H1 (cell line): ENCODE measurements around the gene EPHA2. TPM values are rescaled to one million over a fixed set of nuclear protein-coding genes. Genes with fewer than 3 reads are reported as not detected.

Experiments
- CTCF ChIA-PET: fragments of 300-600 bp; sonication (Branson Sonifier 250); formaldehyde crosslinking; loops from one replicate; lab custom pipeline; 2021; ENCODE audit not compliant: partially characterized antibody; lab: Charles Lee
- POLR2A ChIA-PET: fragments of 300-600 bp; sonication (Branson Sonifier 250); formaldehyde crosslinking; loops from one replicate; lab custom pipeline; 2021; ENCODE audit warnings: inconsistent platforms; ENCODE audit not compliant: partially characterized antibody; lab: Charles Lee
- DNase-seq, 2 experiments: peaks; one replicate each; pipeline versions ENCODE4 v3.0.0 to v3.0.0-alpha.2; 2010 to 2022; ENCODE audit warnings: low spot score in 2 of 2, low read depth in 1 of 2, mixed read lengths in 1 of 2
- FAIRE-seq: peaks from 2 replicates; lab custom pipeline; 2011; peaks lifted over from hg19 to GRCh38; lab: Jason Lieb, UNC
- H2AFZ ChIP-seq: 2 replicates; pipeline ENCODE4 v1.8.1; 2012; ENCODE audit warnings: low read length, inconsistent platforms
- H2AK5ac ChIP-seq: 2 replicates; pipeline ENCODE4 v1.6.1; 2013; ENCODE audit warnings: low read depth, low read length
- H2BK120ac ChIP-seq: replicated peaks from 2 replicates; pipeline ENCODE3; 2013; ENCODE audit warnings: low read depth, low read length, inconsistent platforms
- H2BK12ac ChIP-seq: 2 replicates; pipeline ENCODE4 v1.6.1; 2013; ENCODE audit warnings: low read depth, low read length
- H2BK15ac ChIP-seq: 2 replicates; pipeline ENCODE4 v1.6.1; 2013; ENCODE audit warnings: low read length
- H2BK20ac ChIP-seq: 2 replicates; pipeline ENCODE4 v1.6.1; 2013; ENCODE audit warnings: low read length
- H2BK5ac ChIP-seq: 2 replicates; pipeline ENCODE4 v1.6.1; 2013; ENCODE audit warnings: low read depth, low read length
- H3K14ac ChIP-seq: 2 replicates; pipeline ENCODE4 v1.6.1; 2013; ENCODE audit warnings: inconsistent platforms; ENCODE audit not compliant: insufficient read length
- H3K18ac ChIP-seq: 2 replicates; pipeline ENCODE4 v1.6.1; 2013; ENCODE audit warnings: low read length; ENCODE audit errors: extremely low read depth
- H3K23ac ChIP-seq: 2 replicates; pipeline ENCODE4 v1.6.1; 2013; ENCODE audit warnings: inconsistent platforms; ENCODE audit not compliant: insufficient read length
- H3K23me2 ChIP-seq: 2 replicates; pipeline ENCODE4 v1.6.1; 2013; ENCODE audit warnings: low read depth, low read length
- H3K27ac ChIP-seq: 2 replicates; pipeline ENCODE4 v1.6.1; 2011; ENCODE audit warnings: low read depth, low read length, inconsistent platforms
- H3K27me3 ChIP-seq, 4 experiments: replicated peaks in 1 of 4; 1 replicate in 1 of 4; 2 replicates in 3 of 4; pipeline versions ENCODE4 v1.6.1 to v1.8.1; 2011 to 2013; ENCODE audit warnings: low read length in 3 of 4, mild to moderate bottlenecking in 3 of 4, inconsistent platforms in 2 of 4, mixed read lengths in 2 of 4, moderate library complexity in 1 of 4; ENCODE audit not compliant: control insufficient read depth in 3 of 4, insufficient read depth in 3 of 4; ENCODE audit errors: extremely low read depth in 1 of 4
- H3K36me3 ChIP-seq, 4 experiments: 2 replicates each; pipeline versions ENCODE4 v1.6.1 to v1.8.1; 2011 to 2013; ENCODE audit warnings: mild to moderate bottlenecking in 4 of 4, low read length in 3 of 4, moderate library complexity in 2 of 4, control low read depth in 1 of 4, inconsistent platforms in 1 of 4; ENCODE audit not compliant: insufficient read depth in 4 of 4, control insufficient read depth in 2 of 4
- H3K4ac ChIP-seq: replicated peaks from 2 replicates; pipeline ENCODE3; 2013; ENCODE audit warnings: low read length, low read depth, mixed read lengths, inconsistent platforms; ENCODE audit not compliant: insufficient read length
- H3K4me1 ChIP-seq, 4 experiments: replicated peaks in 1 of 4; 1 replicate in 1 of 4; 2 replicates in 3 of 4; pipeline versions ENCODE4 v1.6.1 to v1.8.1; 2011 to 2013; ENCODE audit warnings: low read length in 3 of 4, inconsistent platforms in 2 of 4, mixed read lengths in 1 of 4; ENCODE audit not compliant: insufficient read depth in 4 of 4, control insufficient read depth in 3 of 4
- H3K4me2 ChIP-seq, 2 experiments: 2 replicates each; pipeline versions ENCODE4 v1.6.1 to v1.8.1; 2011 to 2013; ENCODE audit warnings: low read depth in 2 of 2, low read length in 2 of 2, control low read depth in 1 of 2, inconsistent platforms in 1 of 2, mild to moderate bottlenecking in 1 of 2; ENCODE audit not compliant: insufficient read depth in 1 of 2
- H3K4me3 ChIP-seq, 4 experiments: fragments of 200-600, 300-600 bp in 1 of 4; sonication (generic), shearing (Covaris generic), sonication (Bioruptor Twin) in 1 of 4; 2 replicates each; pipeline versions ENCODE4 v1.5.1 to v1.8.1; 2011 to 2016; ENCODE audit warnings: low read length in 4 of 4, low read depth in 3 of 4, control low read depth in 2 of 4, inconsistent platforms in 2 of 4, mild to moderate bottlenecking in 2 of 4, mixed read lengths in 1 of 4, moderate library complexity in 1 of 4; ENCODE audit not compliant: insufficient read depth in 2 of 4; ENCODE audit errors: extremely low read depth in 1 of 4
- H3K56ac ChIP-seq: replicated peaks from 2 replicates; pipeline ENCODE3; 2013; ENCODE audit warnings: low read depth, mild to moderate bottlenecking, mixed read lengths, low read length, inconsistent platforms; ENCODE audit not compliant: insufficient read length
- H3K79me1 ChIP-seq: 2 replicates; pipeline ENCODE4 v1.6.1; 2013; ENCODE audit warnings: low read depth, low read length, control low read depth
- H3K79me2 ChIP-seq, 2 experiments: 2 replicates each; pipeline versions ENCODE4 v1.6.1 to v1.8.1; 2012 to 2013; ENCODE audit warnings: low read length in 2 of 2, mild to moderate bottlenecking in 2 of 2, inconsistent platforms in 1 of 2; ENCODE audit not compliant: insufficient read depth in 2 of 2, control insufficient read depth in 1 of 2
- H3K9ac ChIP-seq, 4 experiments: replicated peaks in 1 of 4; 1 replicate in 1 of 4; 2 replicates in 3 of 4; pipeline versions ENCODE4 v1.6.1 to v1.8.1; 2011 to 2013; ENCODE audit warnings: low read depth in 3 of 4, low read length in 3 of 4, control low read depth in 2 of 4, mild to moderate bottlenecking in 2 of 4, moderate library complexity in 2 of 4, inconsistent platforms in 1 of 4; ENCODE audit errors: extremely low read depth in 1 of 4
- H3K9me3 ChIP-seq, 2 experiments: 2 replicates each; pipeline versions ENCODE4 v1.6.1 to v1.8.1; 2012 to 2013; ENCODE audit warnings: mild to moderate bottlenecking in 2 of 2, moderate library complexity in 2 of 2, control low read depth in 1 of 2, inconsistent platforms in 1 of 2, low read depth in 1 of 2, low read length in 1 of 2, mixed read lengths in 1 of 2; ENCODE audit not compliant: insufficient read depth in 2 of 2
- H4K20me1 ChIP-seq, 2 experiments: replicated peaks in 1 of 2; 2 replicates each; pipeline versions ENCODE3 to v1.8.1; 2011 to 2013; ENCODE audit warnings: inconsistent platforms in 2 of 2, low read length in 2 of 2, mild to moderate bottlenecking in 1 of 2; ENCODE audit not compliant: insufficient read depth in 2 of 2, control insufficient read depth in 1 of 2
- H4K5ac ChIP-seq: 2 replicates; pipeline ENCODE4 v1.6.1; 2013; ENCODE audit warnings: low read length, low read depth, mixed read lengths, inconsistent platforms; ENCODE audit not compliant: insufficient read length
- H4K8ac ChIP-seq: 2 replicates; pipeline ENCODE4 v1.8.0; 2013; ENCODE audit warnings: mild to moderate bottlenecking, moderate library complexity, low read length, inconsistent platforms; ENCODE audit not compliant: insufficient read depth; ENCODE audit errors: extremely low read depth
- H4K91ac ChIP-seq: replicated peaks from 2 replicates; pipeline ENCODE3; 2013; ENCODE audit warnings: low read length, mixed read lengths, inconsistent platforms; ENCODE audit not compliant: insufficient read length
- USF2 ChIP-seq: IDR thresholded peaks from 2 replicates; pipeline ENCODE4 v1.6.1; 2011; ENCODE audit warnings: low read length, improper control_type of control experiment
- WGBS, 2 experiments: shearing (Covaris generic) in 1 of 2; methylation state at CpG; one replicate each; pipeline versions ENCODE4 v1.1.6 to v1.1.7; 2013 to 2015; ENCODE audit warnings: low lambda C conversion rate in 2 of 2, mixed read lengths in 2 of 2, inconsistent platforms in 1 of 2, low coverage in 1 of 2, missing lambda C conversion rate in 1 of 2; ENCODE audit not compliant: insufficient replicate concordance in 2 of 2, insufficient coverage in 1 of 2, insufficient read length in 1 of 2; ENCODE audit errors: extremely low coverage in 1 of 2, missing lambda C conversion rate in 1 of 2; 5-methylcytosine and 5-hydroxymethylcytosine counted together
- polyA plus RNA-seq, 7 experiments: library from polyadenylated mRNA; depleted of rRNA in 3 of 7; stranded (reverse) in 5 of 7; unstranded in 2 of 7; fragments of >200 nt in 5 of 7; fragments of 200-250 nt in 2 of 7; gene quantifications; 1 replicate in 5 of 7; 2 replicates in 1 of 7; 4 replicates in 1 of 7; pipeline versions ENCODE4 v1.2.1 to v1.2.3, GENCODE V29; 2011 to 2013; ENCODE audit warnings: missing spikeins in 2 of 7, mixed read lengths in 2 of 7
- total RNA-seq: library from RNA; stranded (reverse); fragmentation: NEBNext Ultra II Directional; extraction: Animal tissue kit (Norgen Biotek cat#: 25700); gene quantifications from 2 replicates; pipeline ENCODE4 v1.2.1, GENCODE V29; 2021

EPHA2 gene
- total and polyA plus RNA-seq, 2 of the 8 experiments (the other 6 are each of a cell fraction or from before 2014, with no cell fraction given) = 26.8 to 33.6 TPM

- WGBS, 2 experiments = 98% methylated on average over 5 of the region's 5 CpGs; no CpG with 5 or more reads in 1 of the 2 experiments
- H3K18ac ChIP-seq = no peak overlapping the region
- H2BK5ac ChIP-seq = no peak overlapping the region
- no peak for TF ChIP-seq USF2
- DNase-seq (no peak), FAIRE-seq (no peak)
- no peaks in the 10 kb centered on the region for H3K79me1 ChIP-seq
- no peak overlapping the region for H3K56ac ChIP-seq
- H3K27ac ChIP-seq = no peak overlapping the region
- H3K4me1 ChIP-seq = peaks cover 0 to 6% (median 4%) of the 10 kb centered on the region in 4 experiments; a peak in 3 of 7 replicates
- no peaks in the 10 kb centered on the region for H3K23me2 ChIP-seq
- H2BK15ac ChIP-seq = no peak overlapping the region
- no peaks in the 10 kb centered on the region for H3K27me3 ChIP-seq
- H4K91ac ChIP-seq = no peak overlapping the region
- H2BK20ac ChIP-seq = no peak overlapping the region
- peak overlapping the region; percentile 79; the same call in 1 of the 2 replicates for H4K8ac ChIP-seq
- H3K79me2 ChIP-seq = no peaks in the 10 kb centered on the region
- H2AFZ ChIP-seq = no peak overlapping the region
- CTCF ChIA-PET = interaction anchor here (0.9 to 21.9 kb wide), 21 partner anchors 9 to 279 kb away, joined by 3 to 569 read pairs (median 12); partner anchors contain the start of genes CPLANE2, EPHA2, FAM131C and FBXO42
- H3K4me2 ChIP-seq = no peak overlapping the region
- H2AK5ac ChIP-seq = no peak overlapping the region
- no peak overlapping the region for H2BK120ac ChIP-seq
- H3K4ac ChIP-seq = no peak overlapping the region
- no peak overlapping the region for H3K4me3 ChIP-seq
- H3K9ac ChIP-seq = no peak overlapping the region
- no peaks in the 10 kb centered on the region for H3K36me3 ChIP-seq
- H3K9me3 ChIP-seq = no peaks in the 10 kb centered on the region
- POLR2A ChIA-PET = interaction anchor here (1.0 to 2.7 kb wide), 5 partner anchors 38 to 107 kb away, joined by 3 to 10 read pairs (median 5); partner anchors contain the start of gene EPHA2
- H3K14ac ChIP-seq = no peak overlapping the region
- H4K20me1 ChIP-seq = no peaks in the 10 kb centered on the region
- no peak overlapping the region for H2BK12ac ChIP-seq
- no peak overlapping the region for H4K5ac ChIP-seq
- H3K23ac ChIP-seq = no peak overlapping the region
These were observed 72.4 kb downstream of the EPHA2 start for GRCh38 chr1:16083486-16083885.
